ENCODE data around the gene DDX31.

Gene DDX31

DNA sequence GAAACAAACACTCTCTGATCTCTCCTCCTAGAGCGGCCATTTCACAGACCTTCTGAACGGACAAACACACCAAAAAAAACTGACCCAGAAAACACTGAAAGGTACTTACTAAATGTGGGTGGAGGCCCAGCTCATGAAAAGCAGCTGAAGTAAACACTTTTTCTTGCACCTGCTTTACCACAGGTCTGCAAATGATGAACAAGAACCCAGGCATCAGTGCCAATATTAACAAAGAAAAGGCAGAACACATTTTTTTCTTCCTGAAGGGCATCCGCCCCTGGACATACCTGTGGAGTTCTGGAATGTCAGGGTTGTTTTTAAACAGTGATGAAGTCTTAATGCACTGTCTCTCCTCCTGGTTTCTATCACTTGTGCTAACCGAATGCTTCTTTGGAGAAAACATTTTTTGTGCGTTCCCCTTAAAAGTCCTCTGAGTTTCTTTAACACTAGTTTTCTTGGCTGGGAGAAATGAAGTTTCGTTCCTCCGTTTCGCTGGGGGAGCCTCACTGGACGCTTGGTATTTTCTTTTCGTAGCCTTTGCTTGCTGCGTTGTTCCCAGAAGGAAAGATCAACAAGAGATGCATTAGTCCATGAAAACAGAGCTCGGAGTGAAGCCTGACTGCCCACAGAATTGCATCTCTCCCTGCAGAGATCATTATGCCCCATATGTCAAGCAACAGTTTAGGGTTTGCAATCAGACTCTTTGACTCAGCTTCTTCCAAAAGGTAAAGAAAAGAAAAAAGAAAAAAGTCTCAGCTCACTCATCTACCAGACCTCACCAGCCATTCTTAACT lies 7.4 kb downstream of the DDX31 start:
- DNase-seq (ENCODE audit: extremely low read depth, low read depth): no peak

GRCh38 chr9:132656299-132656698 lies 13.5 kb downstream of the DDX31 start:
- DNase-seq (ENCODE audit: extremely low read depth, low read depth): no peak
- TF ChIP-seq, protein P1, sequence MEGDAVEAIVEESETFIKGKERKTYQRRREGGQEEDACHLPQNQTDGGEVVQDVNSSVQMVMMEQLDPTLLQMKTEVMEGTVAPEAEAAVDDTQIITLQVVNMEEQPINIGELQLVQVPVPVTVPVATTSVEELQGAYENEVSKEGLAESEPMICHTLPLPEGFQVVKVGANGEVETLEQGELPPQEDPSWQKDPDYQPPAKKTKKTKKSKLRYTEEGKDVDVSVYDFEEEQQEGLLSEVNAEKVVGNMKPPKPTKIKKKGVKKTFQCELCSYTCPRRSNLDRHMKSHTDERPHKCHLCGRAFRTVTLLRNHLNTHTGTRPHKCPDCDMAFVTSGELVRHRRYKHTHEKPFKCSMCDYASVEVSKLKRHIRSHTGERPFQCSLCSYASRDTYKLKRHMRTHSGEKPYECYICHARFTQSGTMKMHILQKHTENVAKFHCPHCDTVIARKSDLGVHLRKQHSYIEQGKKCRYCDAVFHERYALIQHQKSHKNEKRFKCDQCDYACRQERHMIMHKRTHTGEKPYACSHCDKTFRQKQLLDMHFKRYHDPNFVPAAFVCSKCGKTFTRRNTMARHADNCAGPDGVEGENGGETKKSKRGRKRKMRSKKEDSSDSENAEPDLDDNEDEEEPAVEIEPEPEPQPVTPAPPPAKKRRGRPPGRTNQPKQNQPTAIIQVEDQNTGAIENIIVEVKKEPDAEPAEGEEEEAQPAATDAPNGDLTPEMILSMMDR (IDR thresholded peaks at IDR 0.05; ENCODE audit: low read depth, low read length): no peak

More for the DNA sequence above, 7.4 kb downstream of the DDX31 start:
- TF ChIP-seq, protein P1 (IDR thresholded peaks at IDR 0.05; ENCODE audit: low read depth, low read length): no peak

- peak; percentile 57 for DNase-seq (ENCODE audit: extremely low read depth, low read depth)
- TF ChIP-seq, protein P1 (IDR thresholded peaks at IDR 0.05; ENCODE audit: low read depth, low read length): peak; percentile 63
These were observed 18.5 kb downstream of the DDX31 start for GRCh38 chr9:132651259-132651658.

DNA sequence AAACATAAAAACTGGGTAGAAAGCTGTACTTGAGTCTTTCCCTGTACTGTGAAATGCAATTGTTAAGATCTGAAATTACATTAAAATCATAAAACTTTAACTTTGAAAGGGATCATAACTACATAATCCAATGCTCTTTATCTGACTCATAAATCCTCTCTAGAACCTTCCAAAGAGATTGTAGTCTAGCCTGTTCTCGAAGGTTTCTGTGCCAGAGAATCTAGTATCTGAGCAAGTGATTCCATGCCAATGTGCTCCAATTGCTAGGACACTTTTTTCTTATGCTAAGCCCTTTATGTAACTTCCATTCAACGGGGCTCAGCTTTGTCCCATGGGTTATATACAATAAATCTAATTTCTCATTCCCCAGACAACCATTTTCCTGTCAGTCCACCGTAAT lies 21.1 kb downstream of the DDX31 start:
- TF ChIP-seq, protein P1 (IDR thresholded peaks at IDR 0.05; ENCODE audit: low read depth, low read length): no peak

DNA sequence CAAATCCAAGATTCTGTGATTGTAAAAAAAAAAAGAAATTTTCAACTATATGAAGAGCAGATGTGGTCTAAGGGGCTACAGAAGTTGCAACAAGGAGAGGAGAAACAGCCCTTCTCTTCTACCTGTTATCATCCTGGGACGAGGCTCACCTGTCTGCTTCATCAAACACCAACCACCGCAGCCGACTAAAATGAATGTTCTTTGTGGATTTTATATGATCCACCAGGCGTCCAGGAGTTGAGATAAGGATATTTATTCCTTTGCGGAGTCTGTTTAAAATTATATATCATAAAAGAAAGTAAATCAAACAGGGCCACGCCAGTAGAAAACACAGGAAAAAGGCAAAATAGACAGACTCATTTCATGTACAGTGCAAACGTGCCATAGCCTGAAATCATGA lies 21.5 kb downstream of the DDX31 start:
- TF ChIP-seq, protein P1 (IDR thresholded peaks at IDR 0.05; ENCODE audit: low read depth, low read length): no peak

More for the DNA sequence above, 21.1 kb downstream of the DDX31 start:
- no peak for DNase-seq (ENCODE audit: extremely low read depth, low read depth)

GRCh38 chr9:132647806-132648205 lies 22.0 kb downstream of the DDX31 start:
- DNase-seq (ENCODE audit: extremely low read depth, low read depth): no peak
- TF ChIP-seq, protein P1 (IDR thresholded peaks at IDR 0.05; ENCODE audit: low read depth, low read length): no peak

More for the DNA sequence above, 21.5 kb downstream of the DDX31 start:
- no peak for DNase-seq (ENCODE audit: extremely low read depth, low read depth)

- TF ChIP-seq, protein P1 (IDR thresholded peaks at IDR 0.05; ENCODE audit: low read depth, low read length): no peak
- peak; percentile 80 for DNase-seq (ENCODE audit: extremely low read depth, low read depth)
These were observed 22.4 kb downstream of the DDX31 start for GRCh38 chr9:132647355-132647754.
